Activated CD8-positive, alpha-beta memory T cell treated with anti-CD3 and anti-CD28 coated beads for 4 hours (primary cell): Measurements from ENCODE around the gene HK1.

ENCODE experiments used
- DNase-seq, 2 donors: peaks; one replicate each; pipeline ENCODE4 v3.0.0-alpha.2; 2020; ENCODE audit warnings: low read depth in 2 of 2

Gene HK1

GRCh38 chr10:69375307-69376151 is 97.2 kb downstream of the HK1 start:
- DNase-seq: no peak

DNA sequence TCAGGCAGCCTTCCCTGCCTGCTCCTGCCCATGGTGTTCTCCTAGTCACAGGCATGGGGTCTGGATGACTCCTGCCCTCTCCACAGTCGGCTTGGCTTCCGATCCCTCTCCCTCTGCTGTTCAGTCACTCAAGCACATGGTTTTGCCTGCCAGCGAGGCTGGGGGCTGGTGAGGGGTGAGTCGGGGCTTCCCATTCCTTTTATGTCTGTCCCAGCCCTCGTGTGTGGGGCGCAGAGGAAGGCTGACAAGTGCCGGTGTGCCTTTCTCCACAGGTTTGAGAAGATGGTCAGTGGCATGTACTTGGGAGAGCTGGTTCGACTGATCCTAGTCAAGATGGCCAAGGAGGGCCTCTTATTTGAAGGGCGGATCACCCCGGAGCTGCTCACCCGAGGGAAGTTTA is 98.4 kb downstream of the HK1 start:
- DNase-seq: no peak

DNA sequence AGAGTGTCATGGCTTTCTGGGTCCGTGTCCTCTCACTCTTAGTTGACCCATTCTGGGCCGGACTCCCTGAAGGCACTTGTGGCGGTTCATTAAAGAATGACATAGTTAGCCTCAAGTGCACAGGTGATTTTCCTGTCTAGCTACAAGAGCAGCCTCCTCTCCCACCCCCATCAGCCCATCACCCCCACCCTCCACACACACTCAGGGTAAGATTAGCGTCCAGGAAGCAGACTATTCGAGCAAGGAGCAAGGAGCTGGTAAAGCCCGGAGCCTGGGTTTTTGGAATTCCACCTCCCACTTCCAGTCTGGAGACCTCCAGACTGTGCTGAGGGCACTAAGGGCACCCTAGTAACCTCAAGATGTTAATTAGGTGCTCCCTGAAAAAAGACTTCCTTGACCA is 98.9 kb downstream of the HK1 start:
- no peak for DNase-seq

GRCh38 chr10:69377933-69378332 is 99.6 kb downstream of the HK1 start:
- no peak for DNase-seq

DNA sequence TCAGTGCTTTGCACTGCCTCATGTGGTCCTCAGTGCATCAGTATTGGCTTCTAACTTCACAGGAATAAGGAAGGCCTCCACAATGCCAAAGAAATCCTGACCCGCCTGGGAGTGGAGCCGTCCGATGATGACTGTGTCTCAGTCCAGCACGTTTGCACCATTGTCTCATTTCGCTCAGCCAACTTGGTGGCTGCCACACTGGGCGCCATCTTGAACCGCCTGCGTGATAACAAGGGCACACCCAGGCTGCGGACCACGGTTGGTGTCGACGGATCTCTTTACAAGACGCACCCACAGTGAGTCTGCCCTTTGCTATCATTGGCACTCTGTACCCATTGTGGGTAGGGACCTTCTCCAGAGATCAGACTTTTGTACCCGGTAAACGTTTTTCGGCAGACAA is 101.5 kb downstream of the HK1 start:
- no peak for DNase-seq

- no peak for DNase-seq
Measured at GRCh38 chr10:69382382-69383117, 104.3 kb downstream of the HK1 start.

DNA sequence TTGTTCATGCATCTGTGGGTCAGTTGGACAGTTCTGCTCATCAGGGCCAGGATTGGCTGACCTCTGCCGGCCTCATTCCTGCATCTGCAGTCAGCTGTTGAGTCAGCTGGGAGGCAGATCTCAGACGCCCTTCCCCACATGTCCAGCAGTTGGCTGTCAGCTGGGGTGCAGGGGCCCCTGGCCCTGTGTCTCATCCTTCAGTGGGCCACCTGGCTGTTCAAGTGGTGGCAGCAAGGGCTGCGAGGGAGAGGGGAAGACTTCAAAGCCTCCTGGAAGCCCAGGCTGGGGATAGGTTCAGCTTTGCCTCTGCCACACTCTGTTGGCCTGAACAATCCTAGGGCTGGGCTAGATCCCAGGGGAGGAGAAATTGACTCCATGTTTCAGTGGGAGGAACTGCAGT is 105.3 kb downstream of the HK1 start:
- no peak for DNase-seq

DNA sequence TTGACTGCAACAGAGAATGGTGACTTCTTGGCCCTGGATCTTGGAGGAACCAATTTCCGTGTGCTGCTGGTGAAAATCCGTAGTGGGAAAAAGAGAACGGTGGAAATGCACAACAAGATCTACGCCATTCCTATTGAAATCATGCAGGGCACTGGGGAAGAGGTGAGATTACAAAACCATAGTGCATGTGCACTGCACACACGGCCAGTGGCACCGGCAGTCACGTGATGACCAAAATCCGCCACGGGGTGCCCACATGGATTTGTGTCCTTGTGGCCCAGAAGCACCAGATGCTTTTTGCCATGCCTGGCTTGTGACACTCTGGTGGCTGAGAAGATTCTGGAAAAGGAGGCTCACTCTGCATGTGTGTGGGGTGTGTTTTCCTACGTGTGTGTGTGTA is 106.0 kb downstream of the HK1 start:
- no peak for DNase-seq

GRCh38 chr10:69385454-69386350 is 107.4 kb downstream of the HK1 start:
- DNase-seq: no peak

GRCh38 chr10:69387500-69387899 is 109.2 kb downstream of the HK1 start:
- no peak for DNase-seq

GRCh38 chr10:69388488-69388887 is 110.2 kb downstream of the HK1 start:
- no peak for DNase-seq

- no peak for DNase-seq
Measured at GRCh38 chr10:69389827-69390490, 111.7 kb downstream of the HK1 start.

DNA sequence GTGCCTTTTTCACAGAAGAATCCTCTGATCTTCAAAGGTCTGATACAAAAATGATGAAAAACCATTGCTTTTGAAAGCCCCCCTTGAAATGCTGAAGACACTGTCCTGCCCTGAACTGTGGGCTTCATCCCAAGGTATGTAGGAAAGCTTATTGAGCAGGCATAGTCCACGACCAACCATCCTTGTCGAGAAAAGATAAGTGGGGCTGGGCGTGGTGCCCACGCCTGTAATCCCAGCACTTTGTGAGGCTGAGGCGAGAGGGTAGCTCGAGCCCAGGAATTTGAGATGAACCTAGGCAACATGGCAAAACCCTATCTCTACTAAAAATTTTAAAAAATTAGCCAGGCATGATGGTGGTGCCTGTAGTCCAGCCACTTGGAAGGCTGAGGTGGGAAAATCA is 112.9 kb downstream of the HK1 start:
- DNase-seq: no peak

DNA sequence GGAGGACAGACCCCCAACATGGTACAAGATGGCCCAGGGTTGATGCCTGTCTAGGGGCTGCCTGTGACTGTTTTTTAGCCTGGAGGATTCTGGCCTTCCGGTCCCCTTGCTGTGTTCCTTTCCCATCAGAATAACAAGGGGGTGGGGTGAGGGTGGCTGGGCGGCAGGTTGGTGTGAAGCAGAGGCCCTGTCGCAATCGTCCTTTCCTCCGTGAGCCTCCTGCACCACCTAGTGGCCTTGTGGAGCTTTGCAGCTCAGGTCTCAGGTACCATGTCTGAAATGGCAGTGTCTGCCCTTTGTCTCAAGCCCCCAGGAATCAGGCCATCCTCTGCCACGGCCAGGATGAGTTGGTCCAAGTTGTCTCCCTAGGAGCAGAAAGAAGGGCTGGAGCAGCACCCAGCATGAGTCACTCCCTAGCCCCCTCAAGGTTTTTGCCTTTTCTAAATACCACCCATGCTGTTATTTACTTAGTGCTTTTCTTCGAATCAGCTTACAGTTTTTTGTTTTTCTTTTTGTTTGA is 114.2 kb downstream of the HK1 start:
- peak; percentile 61 to 68 for DNase-seq

DNA sequence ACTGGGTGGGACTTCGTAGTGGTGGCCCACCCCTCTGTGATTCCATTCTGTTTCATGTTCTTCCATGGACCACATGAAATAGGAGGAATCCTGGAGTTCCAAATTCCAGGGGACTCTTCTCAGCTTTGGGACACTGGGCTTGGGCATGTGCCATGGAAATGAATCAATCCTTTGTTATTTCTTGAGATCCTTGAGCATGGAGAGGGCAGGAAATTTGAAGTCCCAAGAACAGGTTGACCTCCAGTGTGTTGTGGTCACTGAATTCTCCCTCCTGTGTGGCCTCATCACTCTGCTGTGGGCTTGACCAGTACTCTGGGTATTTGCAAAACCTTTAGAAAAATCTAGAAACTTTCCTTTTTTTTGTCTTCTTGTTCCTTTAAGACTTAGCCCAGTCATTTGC is 115.7 kb downstream of the HK1 start:
- no peak for DNase-seq

DNA sequence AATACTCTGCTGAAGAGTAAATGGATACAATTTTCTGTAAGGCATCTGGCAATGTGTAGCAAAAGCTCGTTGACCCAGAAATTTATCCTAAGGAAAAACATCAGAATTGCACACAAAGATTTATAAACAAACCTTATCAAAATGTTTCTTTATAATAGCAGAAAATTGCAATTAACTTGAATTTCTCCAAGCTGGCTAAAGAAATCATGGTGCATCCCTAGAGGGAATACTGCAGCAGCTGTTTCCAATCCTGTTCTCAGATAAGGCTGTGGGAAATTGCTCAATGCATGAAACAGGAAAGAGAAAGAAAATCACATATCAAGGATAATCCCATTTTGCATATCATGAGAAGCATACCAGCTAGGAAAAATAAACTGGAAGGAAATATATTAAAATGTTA is 119.7 kb downstream of the HK1 start:
- no peak for DNase-seq

DNA sequence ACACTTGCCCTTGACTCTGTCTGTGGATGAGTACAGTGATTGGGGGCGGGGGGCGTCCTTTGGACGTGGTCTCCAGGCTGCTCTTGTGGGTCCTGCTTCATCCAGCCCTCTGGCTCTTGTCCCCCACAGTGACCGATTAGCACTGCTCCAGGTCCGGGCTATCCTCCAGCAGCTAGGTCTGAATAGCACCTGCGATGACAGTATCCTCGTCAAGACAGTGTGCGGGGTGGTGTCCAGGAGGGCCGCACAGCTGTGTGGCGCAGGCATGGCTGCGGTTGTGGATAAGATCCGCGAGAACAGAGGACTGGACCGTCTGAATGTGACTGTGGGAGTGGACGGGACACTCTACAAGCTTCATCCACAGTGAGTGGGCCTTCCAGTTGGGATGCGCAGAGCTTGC is 120.2 kb downstream of the HK1 start:
- DNase-seq: no peak

- DNase-seq: no peak
Measured at GRCh38 chr10:69400936-69401335, 122.6 kb downstream of the HK1 start.

DNA sequence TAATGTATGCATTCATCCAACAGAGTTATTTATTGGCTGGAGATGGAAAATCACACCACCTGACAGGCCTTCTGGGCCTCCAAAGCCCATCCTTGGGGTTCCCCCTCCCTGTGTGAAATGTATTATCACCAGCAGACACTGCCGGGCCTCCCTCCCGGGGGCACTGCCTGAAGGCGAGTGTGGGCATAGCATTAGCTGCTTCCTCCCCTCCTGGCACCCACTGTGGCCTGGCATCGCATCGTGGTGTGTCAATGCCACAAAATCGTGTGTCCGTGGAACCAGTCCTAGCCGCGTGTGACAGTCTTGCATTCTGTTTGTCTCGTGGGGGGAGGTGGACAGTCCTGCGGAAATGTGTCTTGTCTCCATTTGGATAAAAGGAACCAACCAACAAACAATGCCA is 123.1 kb downstream of the HK1 start:
- no peak for DNase-seq

DNA sequence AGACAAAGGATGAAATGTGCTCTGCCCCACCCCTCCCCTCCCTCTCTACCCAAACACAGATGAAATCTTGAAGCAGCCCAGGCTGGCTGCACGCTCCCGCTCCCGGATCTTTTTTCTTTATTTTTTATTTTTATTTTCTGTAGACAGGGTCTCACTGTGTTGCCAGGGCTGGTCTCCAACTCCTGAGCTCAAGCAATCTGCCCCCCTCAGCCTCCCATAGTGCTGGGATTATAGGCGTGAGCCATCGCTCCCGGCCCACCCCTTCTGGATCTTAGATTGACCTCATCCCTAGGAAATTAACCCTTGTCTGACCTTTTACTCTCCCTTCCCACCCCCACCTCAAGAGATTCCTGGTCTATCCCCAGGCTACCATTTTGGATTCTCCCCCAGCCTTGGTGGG is 124.1 kb downstream of the HK1 start:
- no peak for DNase-seq

DNA sequence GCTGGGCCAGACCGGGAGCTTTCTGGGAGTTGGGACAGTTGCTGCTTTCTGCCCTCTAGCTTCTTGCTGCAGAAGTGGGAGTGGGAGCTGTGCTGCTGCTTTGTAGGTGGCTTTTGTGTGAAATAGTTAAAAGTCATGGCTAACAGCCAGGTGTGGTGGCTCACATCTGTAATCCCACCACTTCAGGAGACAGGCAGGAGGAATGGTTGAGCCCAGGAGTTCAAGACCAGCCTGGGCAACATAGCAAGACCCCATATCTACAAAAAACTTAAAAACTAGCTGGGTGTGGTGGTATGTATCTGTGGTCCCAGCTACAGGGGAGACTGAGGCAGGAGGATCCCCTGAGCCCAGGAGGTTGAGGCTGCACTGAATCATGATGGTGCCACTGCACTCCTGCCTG is 124.8 kb downstream of the HK1 start:
- no peak for DNase-seq

DNA sequence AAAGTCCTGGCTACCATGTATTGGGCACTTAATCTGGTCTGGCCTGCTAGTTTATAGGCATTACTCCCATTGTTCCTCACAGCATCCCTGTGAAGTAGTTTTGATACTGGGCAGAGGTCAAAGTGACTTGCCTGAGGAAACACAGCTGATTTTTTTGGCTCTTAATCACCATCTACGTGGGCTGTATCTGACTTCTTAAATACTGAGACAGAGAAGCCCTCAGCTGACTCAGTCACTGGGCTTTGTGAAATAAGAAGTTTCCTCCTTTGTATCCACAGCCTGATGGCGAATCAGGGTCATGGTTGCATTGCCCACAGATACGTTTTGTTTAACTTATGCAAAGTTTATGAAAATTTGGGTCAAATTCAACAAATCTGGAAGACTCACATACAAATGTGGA is 125.2 kb downstream of the HK1 start:
- no peak for DNase-seq
